ENCODE results near the gene PCBP3.

DNA sequence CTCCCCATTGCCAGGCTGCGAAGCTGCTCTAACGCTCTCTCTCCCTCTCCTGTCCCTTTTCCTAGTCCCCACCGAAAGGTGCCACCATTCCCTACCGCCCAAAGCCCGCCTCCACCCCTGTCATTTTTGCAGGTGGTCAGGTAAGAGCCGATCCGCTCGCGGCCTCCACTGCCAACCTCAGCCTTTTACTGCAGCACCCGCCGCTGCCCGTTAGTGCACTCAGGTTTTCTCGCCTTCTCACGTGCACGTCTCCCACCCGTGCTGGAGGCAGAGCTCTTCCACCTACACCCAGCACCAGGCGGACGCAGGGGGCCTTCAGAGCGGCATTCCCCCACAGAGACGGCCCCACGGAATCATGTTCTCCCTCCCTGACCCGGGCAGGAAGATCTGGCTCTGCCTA is 270.4 kb downstream of the PCBP3 start:
- TF ChIP-seq YY1 (IDR thresholded peaks at IDR 0.05; ENCODE audit: insufficient read depth, insufficient read length) = no peak
- TF ChIP-seq SUZ12 (IDR thresholded peaks at IDR 0.05; ENCODE audit: extremely low read depth, insufficient read depth, insufficient read length) = no peak
- TF ChIP-seq ZNF274 (IDR thresholded peaks at IDR 0.05; ENCODE audit: low read depth, low read length) = no peak
